GM23248 (cell line): ENCODE data around the gene ORM1. TPM values are rescaled to one million over a fixed set of nuclear protein-coding genes. Genes with fewer than 3 reads are reported as not detected.

Experiments used
- DNase-seq: peaks from one replicate; pipeline ENCODE4 v3.0.0-alpha.2; 2015
- H2AFZ ChIP-seq: fragments of 200-600 bp; sonication (generic); 2 replicates; pipeline ENCODE4 v1.6.1; 2016; ENCODE audit warnings: antibody characterized with exemption
- H3F3A ChIP-seq: fragments of 200-600 bp; sonication (generic); 2 replicates; pipeline ENCODE4 v1.6.1; 2016; ENCODE audit warnings: mild to moderate bottlenecking, antibody characterized with exemption, mixed run types; ENCODE audit not compliant: insufficient read depth
- H3K27ac ChIP-seq: fragments of 200-600 bp; sonication (generic); 2 replicates; pipeline ENCODE4 v1.5.1; 2016; ENCODE audit warnings: mild to moderate bottlenecking
- H3K27me3 ChIP-seq: fragments of 200-600 bp; sonication (generic); replicated peaks from 2 replicates; pipeline ENCODE4 v1.6.1; 2016; ENCODE audit warnings: mild to moderate bottlenecking; ENCODE audit not compliant: insufficient read depth
- H3K36me3 ChIP-seq: fragments of 200-600 bp; sonication (generic); 2 replicates; pipeline ENCODE4 v1.6.1; 2016; ENCODE audit warnings: low read depth, mild to moderate bottlenecking
- H3K4me1 ChIP-seq: fragments of 200-600 bp; sonication (generic); 2 replicates; pipeline ENCODE4 v1.6.1; 2016; ENCODE audit warnings: mild to moderate bottlenecking; ENCODE audit not compliant: insufficient read depth
- H3K4me2 ChIP-seq: fragments of 200-600 bp; sonication (generic); one replicate; pipeline ENCODE4 v1.6.1; 2016; ENCODE audit warnings: mild to moderate bottlenecking; ENCODE audit not compliant: unreplicated experiment
- H3K4me3 ChIP-seq: fragments of 200-600 bp; sonication (generic); 2 replicates; pipeline ENCODE4 v1.5.1; 2016; ENCODE audit warnings: mild to moderate bottlenecking
- H3K79me2 ChIP-seq: fragments of 200-600 bp; sonication (generic); 2 replicates; pipeline ENCODE4 v1.6.1; 2016; ENCODE audit warnings: mild to moderate bottlenecking; ENCODE audit not compliant: insufficient read depth
- H3K9ac ChIP-seq: fragments of 200-600 bp; sonication (generic); 2 replicates; pipeline ENCODE4 v1.6.1; 2016; ENCODE audit warnings: mild to moderate bottlenecking
- H3K9me2 ChIP-seq: fragments of 200-600 bp; sonication (generic); 2 replicates; pipeline ENCODE4 v1.6.1; 2016; ENCODE audit warnings: mixed run types, mild to moderate bottlenecking, moderate library complexity; ENCODE audit not compliant: insufficient read depth
- H3K9me3 ChIP-seq: fragments of 200-600 bp; sonication (generic); one replicate; pipeline ENCODE4 v1.6.1; 2017; ENCODE audit warnings: low read depth
- H4K20me1 ChIP-seq: fragments of 200-600 bp; sonication (generic); 2 replicates; pipeline ENCODE4 v1.6.0; 2016; ENCODE audit not compliant: insufficient read depth
- EZH2 ChIP-seq: fragments of 200-600 bp; sonication (generic); IDR thresholded peaks from 2 replicates; pipeline ENCODE4 v1.6.1; 2018; ENCODE audit warnings: antibody characterized with exemption, mild to moderate bottlenecking; ENCODE audit not compliant: insufficient read depth, poor library complexity, severe bottlenecking
- EZH2phosphoT487 ChIP-seq: fragments of 200-600 bp; sonication (generic); IDR thresholded peaks from 2 replicates; pipeline ENCODE4 v1.6.1; 2018; ENCODE audit warnings: antibody characterized with exemption, moderate library complexity, mild to moderate bottlenecking, low read depth; ENCODE audit not compliant: insufficient read depth
- WGBS, 2 experiments: methylation state at CpG; one replicate each; pipeline ENCODE4 v1.1.6; 2015 to 2017; ENCODE audit warnings: low lambda C conversion rate in 2 of 2, low coverage in 1 of 2; ENCODE audit errors: missing lambda C conversion rate in 2 of 2; 5-methylcytosine and 5-hydroxymethylcytosine counted together
- in situ Hi-C: fragments of 300-500 bp; cut with MboI; formaldehyde crosslinking; loops from 2 replicates; pipeline ENCODE4 v1.15.0; 2020
- polyA plus RNA-seq: library from polyadenylated mRNA; unstranded; fragments of >200 nt; fragmentation: Nextera tagmentation; extraction: Ambion mirVana; gene quantifications from 2 replicates; pipeline ENCODE4 v1.2.1, GENCODE V29; 2016
- total RNA-seq: library from RNA; depleted of rRNA; stranded (reverse); fragments of >200 nt; shearing (Covaris generic); gene quantifications from 2 replicates; pipeline ENCODE4 v1.2.3, GENCODE V29; 2014

ORM1 gene
- total and polyA plus RNA-seq, 2 experiments from 2014 or later: not detected

DNA sequence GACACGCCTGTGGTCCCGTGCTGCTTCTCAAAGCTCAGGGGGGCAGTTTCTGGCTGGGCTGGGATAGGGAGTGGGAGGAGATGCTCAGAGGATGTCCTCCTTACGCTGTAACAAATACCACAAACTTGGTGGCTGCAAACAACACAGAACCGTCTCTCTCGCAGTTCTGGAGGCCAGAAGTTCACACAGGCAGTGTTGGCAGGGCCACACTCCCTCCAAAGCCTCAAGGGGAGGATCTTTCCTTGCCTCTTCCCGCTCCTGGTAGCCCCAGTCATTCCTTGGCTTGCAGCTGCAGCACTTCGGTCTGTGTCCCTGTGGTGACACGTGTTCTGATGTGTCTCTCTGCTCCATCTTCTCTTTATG, 10.4 kb upstream of the ORM1 start:
- H3K36me3 ChIP-seq: no peaks in the 10 kb centered on the region
- H3K27ac ChIP-seq: no peak overlapping the region
- DNase-seq: no peak
- no peaks in the 10 kb centered on the region for H3F3A ChIP-seq
- H3K9me3 ChIP-seq: no peaks in the 10 kb centered on the region
- H3K9ac ChIP-seq: no peak overlapping the region
- in situ Hi-C loops: no loop called here
- H3K4me2 ChIP-seq: no peak overlapping the region
- H3K4me3 ChIP-seq: no peak overlapping the region
- H3K9me2 ChIP-seq: no peaks in the 10 kb centered on the region
- no peaks in the 10 kb centered on the region for H3K79me2 ChIP-seq
- WGBS, 2 experiments: 78 to 83% methylated on average over 8 of the region's 8 CpGs
- no peaks in the 10 kb centered on the region for H4K20me1 ChIP-seq
- no peak overlapping the region for H2AFZ ChIP-seq
- TF ChIP-seq EZH2: no peak
- no peak for TF ChIP-seq EZH2phosphoT487
- no peaks in the 10 kb centered on the region for H3K27me3 ChIP-seq
- 0 out of 2 replicates have a peak, but pooled peaks cover under 1% of the 10 kb centered on the region for H3K4me1 ChIP-seq

DNA sequence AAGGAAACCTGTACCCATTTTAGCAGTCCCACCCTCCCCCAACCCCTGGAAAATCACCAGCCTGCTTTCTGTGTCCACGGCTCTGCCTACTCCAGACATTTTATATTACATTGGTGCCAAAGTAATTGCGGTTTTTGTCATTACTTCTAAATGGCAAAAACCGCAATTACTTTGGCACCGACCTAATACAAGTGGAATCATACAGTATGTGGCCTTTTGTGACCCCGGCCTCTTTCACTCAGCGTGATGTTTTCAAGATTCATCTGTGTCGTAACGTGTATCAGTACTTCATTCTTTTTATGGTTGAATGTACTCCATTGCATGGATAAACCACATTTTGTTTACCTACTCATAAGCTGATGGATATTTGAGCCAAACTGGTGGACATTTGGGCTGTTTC, 9.7 kb upstream of the ORM1 start:
- WGBS, 2 experiments: 84 to 85% methylated on average over 8 of the region's 8 CpGs
- Histone ChIP-seq H3K4me1 (0 out of 2 replicates have a peak, but pooled peaks cover 7% of the 10 kb centered on the region), H3K4me3 (no peak overlapping the region), H3K79me2 (no peaks in the 10 kb centered on the region), H4K20me1 (no peaks in the 10 kb centered on the region), H3F3A (no peaks in the 10 kb centered on the region), H3K4me2 (no peak overlapping the region), H3K36me3 (no peaks in the 10 kb centered on the region), H3K9me3 (no peaks in the 10 kb centered on the region), H3K27me3 (no peaks in the 10 kb centered on the region), H3K9me2 (no peaks in the 10 kb centered on the region), H2AFZ (no peak overlapping the region), H3K9ac (no peak overlapping the region), H3K27ac (no peak overlapping the region)
- DNase-seq: no peak
- in situ Hi-C loops: no loop called here
- TF ChIP-seq EZH2phosphoT487: no peak
- no peak for TF ChIP-seq EZH2

DNA sequence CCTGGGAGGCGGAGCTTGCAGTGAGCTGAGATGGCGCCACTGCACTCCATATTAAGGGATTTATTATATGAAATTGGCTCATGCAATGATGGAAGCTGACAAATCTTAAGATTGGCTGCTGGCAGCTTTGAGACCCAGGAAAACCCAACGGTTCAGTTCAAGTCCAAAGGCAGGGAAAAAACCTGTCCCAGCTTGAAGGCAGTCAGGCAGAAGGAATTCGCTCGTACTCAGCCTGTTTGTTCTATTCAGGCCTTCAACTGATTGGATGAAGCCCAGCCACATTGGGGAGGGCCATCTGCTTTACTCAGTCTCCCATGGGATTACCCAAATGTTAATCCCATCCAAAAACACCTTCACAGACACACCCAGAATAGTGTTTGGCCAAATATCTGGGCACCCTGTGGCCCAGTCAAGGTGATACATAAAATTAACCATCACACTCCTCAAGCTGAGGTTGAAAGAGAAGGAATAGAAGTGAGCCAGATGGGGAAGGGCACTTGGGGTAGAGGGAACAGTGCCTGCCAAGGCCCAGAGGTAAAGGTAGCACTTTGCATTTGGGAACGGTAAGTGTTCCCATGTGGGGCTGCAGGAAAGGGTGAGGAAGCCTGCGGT, 8.5 kb upstream of the ORM1 start:
- Histone ChIP-seq H2AFZ (no peak overlapping the region), H3K36me3 (no peaks in the 10 kb centered on the region), H3K4me2 (no peak overlapping the region), H3K4me1 (0 out of 2 replicates have a peak, but pooled peaks cover 7% of the 10 kb centered on the region), H3K27ac (no peak overlapping the region), H3K4me3 (no peak overlapping the region), H3K79me2 (no peaks in the 10 kb centered on the region), H3F3A (no peaks in the 10 kb centered on the region), H3K9me2 (no peaks in the 10 kb centered on the region), H3K9me3 (no peaks in the 10 kb centered on the region), H3K27me3 (no peaks in the 10 kb centered on the region), H3K9ac (no peak overlapping the region), H4K20me1 (no peaks in the 10 kb centered on the region)
- WGBS, 2 experiments: 75 to 82% methylated on average over 7 of the region's 7 CpGs
- in situ Hi-C loops: no loop called here
- DNase-seq: no peak
- TF ChIP-seq EZH2 (no peak), EZH2phosphoT487 (no peak)

DNA sequence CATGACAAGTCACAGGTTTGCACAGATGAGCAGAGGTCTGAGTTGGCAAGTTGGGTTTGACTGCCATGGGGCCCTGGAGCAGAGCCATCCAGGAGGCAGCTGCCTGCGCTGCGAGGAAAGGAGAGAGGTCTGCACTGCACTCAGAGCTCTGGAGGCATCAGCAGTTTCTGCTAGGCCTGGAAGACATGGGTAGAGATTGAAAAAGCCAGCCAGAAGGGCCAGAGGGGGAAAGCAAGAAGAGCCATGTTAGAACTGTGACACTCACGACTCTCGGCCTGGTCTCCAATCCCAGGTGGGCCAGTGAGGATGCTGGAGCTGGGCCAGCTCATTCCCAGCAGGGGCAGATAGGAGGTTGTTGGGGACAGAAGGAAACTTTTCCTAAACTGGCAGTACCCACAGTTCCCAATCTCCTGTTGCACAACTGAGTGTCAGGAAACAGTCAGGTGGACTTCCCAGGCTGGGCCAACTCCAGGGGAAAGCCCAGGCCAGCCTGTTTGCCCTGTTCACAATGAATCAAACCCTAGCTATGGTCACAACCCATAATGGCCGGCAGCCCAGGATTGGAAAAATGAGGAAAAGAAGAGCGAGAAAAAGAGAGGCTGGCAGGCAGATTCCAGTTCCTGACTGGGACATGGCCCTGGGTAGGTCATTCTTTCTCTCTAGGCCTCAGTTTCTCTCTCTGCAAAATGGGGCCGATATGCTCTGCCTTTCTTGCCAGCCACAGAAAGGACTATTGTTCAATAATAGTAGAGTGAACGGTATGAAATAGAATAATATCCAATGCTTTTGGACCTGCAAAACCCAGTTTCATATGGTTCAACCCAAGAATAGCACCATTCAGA, 7.8 kb upstream of the ORM1 start:
- Histone ChIP-seq H3K9ac (no peak overlapping the region), H2AFZ (no peak overlapping the region), H3F3A (no peaks in the 10 kb centered on the region), H3K9me3 (no peaks in the 10 kb centered on the region), H3K4me2 (no peak overlapping the region), H4K20me1 (no peaks in the 10 kb centered on the region), H3K4me3 (no peak overlapping the region), H3K27me3 (no peaks in the 10 kb centered on the region), H3K9me2 (no peaks in the 10 kb centered on the region), H3K36me3 (no peaks in the 10 kb centered on the region), H3K27ac (no peak overlapping the region), H3K4me1 (0 out of 2 replicates have a peak, but pooled peaks cover 7% of the 10 kb centered on the region), H3K79me2 (no peaks in the 10 kb centered on the region)
- 80 to 89% methylated on average over 8 of the region's 8 CpGs for WGBS, 2 experiments
- peak; percentile 14 for DNase-seq
- in situ Hi-C loops: no loop called here
- TF ChIP-seq EZH2: no peak
- no peak for TF ChIP-seq EZH2phosphoT487
